Measurements from ENCODE around the gene MED8. TPM values are rescaled to one million over a fixed set of nuclear protein-coding genes. Genes with fewer than 3 reads are reported as not detected.

Gene MED8
- total RNA-seq, 1 donor: 65.9 TPM

DNA sequence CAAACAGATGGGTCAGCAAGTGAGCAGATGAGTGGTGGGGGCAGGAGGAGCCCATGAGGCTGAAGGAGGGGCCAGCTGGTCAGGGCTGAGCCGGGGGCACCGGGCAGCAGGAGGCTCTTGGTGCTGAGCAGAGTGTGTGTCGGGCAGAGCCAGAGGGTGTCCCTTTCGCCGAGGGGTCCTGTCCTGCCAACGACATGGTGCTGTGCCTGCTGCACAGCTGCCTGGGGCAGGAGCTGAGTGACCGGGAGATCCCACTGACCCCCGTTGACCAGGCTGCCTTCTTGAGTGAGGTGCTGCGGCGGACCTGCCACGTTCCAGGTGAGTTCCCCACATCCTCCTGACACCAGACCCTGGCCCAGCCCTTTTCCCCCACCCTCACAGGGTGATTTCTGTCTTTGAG lies 36.6 kb upstream of the MED8 start:
- H3K36me3 ChIP-seq (ENCODE audit: insufficient read depth, low read length): peaks cover 88% of the 10 kb centered on the region

DNA sequence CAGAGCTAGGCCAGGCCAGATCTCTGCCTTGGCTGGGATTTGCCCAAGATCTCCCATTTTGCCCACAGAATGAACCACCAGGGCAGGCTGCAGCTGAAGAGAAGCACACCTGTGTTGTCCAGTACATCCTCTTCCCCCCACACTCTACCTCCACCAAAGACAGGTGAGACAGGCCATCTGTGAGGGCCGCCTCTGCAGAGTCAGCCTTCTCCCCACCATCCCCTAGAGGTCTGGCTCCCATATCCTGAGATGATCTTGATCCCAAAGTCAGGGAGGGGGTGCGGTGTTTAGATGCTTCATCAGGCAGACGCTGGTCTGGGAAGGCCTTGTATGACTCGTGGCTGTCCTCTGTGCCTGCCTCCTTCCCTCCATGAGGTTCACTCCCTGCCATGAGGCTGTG lies 35.4 kb upstream of the MED8 start:
- no peaks in the 10 kb centered on the region for H3K4me1 ChIP-seq (ENCODE audit: insufficient read depth, low read length)
- no peak overlapping the region for H3K4me2 ChIP-seq (ENCODE audit: insufficient read depth, low read length)
- H3K27me3 ChIP-seq (ENCODE audit: insufficient read depth, low read length): no peaks in the 10 kb centered on the region
- TF ChIP-seq, protein P1, sequence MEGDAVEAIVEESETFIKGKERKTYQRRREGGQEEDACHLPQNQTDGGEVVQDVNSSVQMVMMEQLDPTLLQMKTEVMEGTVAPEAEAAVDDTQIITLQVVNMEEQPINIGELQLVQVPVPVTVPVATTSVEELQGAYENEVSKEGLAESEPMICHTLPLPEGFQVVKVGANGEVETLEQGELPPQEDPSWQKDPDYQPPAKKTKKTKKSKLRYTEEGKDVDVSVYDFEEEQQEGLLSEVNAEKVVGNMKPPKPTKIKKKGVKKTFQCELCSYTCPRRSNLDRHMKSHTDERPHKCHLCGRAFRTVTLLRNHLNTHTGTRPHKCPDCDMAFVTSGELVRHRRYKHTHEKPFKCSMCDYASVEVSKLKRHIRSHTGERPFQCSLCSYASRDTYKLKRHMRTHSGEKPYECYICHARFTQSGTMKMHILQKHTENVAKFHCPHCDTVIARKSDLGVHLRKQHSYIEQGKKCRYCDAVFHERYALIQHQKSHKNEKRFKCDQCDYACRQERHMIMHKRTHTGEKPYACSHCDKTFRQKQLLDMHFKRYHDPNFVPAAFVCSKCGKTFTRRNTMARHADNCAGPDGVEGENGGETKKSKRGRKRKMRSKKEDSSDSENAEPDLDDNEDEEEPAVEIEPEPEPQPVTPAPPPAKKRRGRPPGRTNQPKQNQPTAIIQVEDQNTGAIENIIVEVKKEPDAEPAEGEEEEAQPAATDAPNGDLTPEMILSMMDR (IDR thresholded peaks at IDR 0.05; ENCODE audit: extremely low read depth, low read depth, low read length): no peak
- H3K4me3 ChIP-seq (ENCODE audit: insufficient read depth, low read length): no peak overlapping the region
- no peak overlapping the region for H3K27ac ChIP-seq (ENCODE audit: low read depth, low read length)
- no peaks in the 10 kb centered on the region for H3K9me3 ChIP-seq (ENCODE audit: low read depth, low read length)
- H4K20me1 ChIP-seq (ENCODE audit: insufficient read depth, low read length): peaks cover 4% of the 10 kb centered on the region
- H3K36me3 ChIP-seq (ENCODE audit: insufficient read depth, low read length): peaks cover 88% of the 10 kb centered on the region
- no peaks in the 10 kb centered on the region for H3K79me2 ChIP-seq (ENCODE audit: insufficient read depth, low read length)
- DNase-seq (ENCODE audit: insufficient read length, low spot score, missing footprints): peak; percentile 76
- no peak overlapping the region for H2AFZ ChIP-seq (ENCODE audit: low read length)

More for the DNA sequence above, 36.6 kb upstream of the MED8 start:
- H3K27ac ChIP-seq (ENCODE audit: low read depth, low read length): no peak overlapping the region
- H2AFZ ChIP-seq (ENCODE audit: low read length): no peak overlapping the region
- H3K9me3 ChIP-seq (ENCODE audit: low read depth, low read length): no peaks in the 10 kb centered on the region
- peak; percentile 4 for DNase-seq (ENCODE audit: insufficient read length, low spot score, missing footprints)
- no peak overlapping the region for H3K4me2 ChIP-seq (ENCODE audit: insufficient read depth, low read length)
- TF ChIP-seq, protein P1 (IDR thresholded peaks at IDR 0.05; ENCODE audit: extremely low read depth, low read depth, low read length): no peak
- H3K27me3 ChIP-seq (ENCODE audit: insufficient read depth, low read length): no peaks in the 10 kb centered on the region
- no peak overlapping the region for H3K4me3 ChIP-seq (ENCODE audit: insufficient read depth, low read length)
- peaks cover 4% of the 10 kb centered on the region for H4K20me1 ChIP-seq (ENCODE audit: insufficient read depth, low read length)
- H3K79me2 ChIP-seq (ENCODE audit: insufficient read depth, low read length): no peaks in the 10 kb centered on the region
- no peaks in the 10 kb centered on the region for H3K4me1 ChIP-seq (ENCODE audit: insufficient read depth, low read length)

DNA sequence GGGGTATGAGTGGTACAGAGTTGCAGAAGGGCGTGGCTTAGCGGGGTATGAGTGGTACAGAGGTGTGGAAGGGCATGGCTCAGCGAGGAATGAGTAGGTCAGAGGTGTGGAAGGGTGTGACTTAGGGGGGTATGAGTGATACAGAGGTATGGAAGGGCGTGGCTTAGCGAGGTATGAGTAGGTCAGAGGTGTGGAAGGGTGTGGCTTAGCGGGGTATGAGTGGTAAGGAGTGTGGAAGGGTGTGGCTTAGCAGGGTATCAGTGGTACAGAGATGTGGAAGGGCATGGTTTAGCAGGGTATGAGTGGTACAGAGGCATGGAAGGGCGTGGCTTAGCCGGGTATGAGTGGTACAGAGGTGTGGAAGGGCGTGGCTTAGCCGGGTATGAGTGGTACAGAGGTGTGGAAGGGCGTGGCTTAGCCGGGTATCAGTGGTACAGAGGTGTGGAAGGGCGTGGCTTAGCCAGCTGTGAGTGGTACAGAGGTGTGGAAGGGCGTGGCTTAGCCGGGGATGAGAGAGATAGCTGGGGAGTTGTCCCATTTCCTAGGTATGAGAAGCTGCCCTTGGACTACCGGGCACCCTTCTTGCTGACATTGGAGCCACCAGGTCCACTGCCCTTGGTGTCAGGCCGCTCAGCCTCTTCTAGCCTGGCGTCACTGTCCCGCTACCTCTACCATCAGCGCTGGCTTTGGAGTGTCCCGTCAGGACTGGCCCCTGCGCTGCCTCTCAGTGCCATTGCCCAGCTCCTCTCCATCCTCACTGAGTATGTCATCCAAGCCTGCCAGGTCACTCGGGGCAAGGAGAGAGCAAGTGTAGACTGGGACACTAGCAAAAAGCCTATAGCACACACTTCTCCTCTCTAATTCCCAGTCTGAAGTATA lies 34.3 kb upstream of the MED8 start:
- no peak overlapping the region for H3K27ac ChIP-seq (ENCODE audit: low read depth, low read length)
- DNase-seq (ENCODE audit: insufficient read length, low spot score, missing footprints): peak; percentile 13
- TF ChIP-seq, protein P1 (IDR thresholded peaks at IDR 0.05; ENCODE audit: extremely low read depth, low read depth, low read length): no peak
- H3K4me2 ChIP-seq (ENCODE audit: insufficient read depth, low read length): no peak overlapping the region
- no peaks in the 10 kb centered on the region for H3K9me3 ChIP-seq (ENCODE audit: low read depth, low read length)
- H3K4me1 ChIP-seq (ENCODE audit: insufficient read depth, low read length): no peaks in the 10 kb centered on the region
- H2AFZ ChIP-seq (ENCODE audit: low read length): no peak overlapping the region
- H3K4me3 ChIP-seq (ENCODE audit: insufficient read depth, low read length): no peak overlapping the region
- no peaks in the 10 kb centered on the region for H3K27me3 ChIP-seq (ENCODE audit: insufficient read depth, low read length)
- no peaks in the 10 kb centered on the region for H3K79me2 ChIP-seq (ENCODE audit: insufficient read depth, low read length)
- peaks cover 89% of the 10 kb centered on the region for H3K36me3 ChIP-seq (ENCODE audit: insufficient read depth, low read length)
- H4K20me1 ChIP-seq (ENCODE audit: insufficient read depth, low read length): peaks cover 4% of the 10 kb centered on the region

DNA sequence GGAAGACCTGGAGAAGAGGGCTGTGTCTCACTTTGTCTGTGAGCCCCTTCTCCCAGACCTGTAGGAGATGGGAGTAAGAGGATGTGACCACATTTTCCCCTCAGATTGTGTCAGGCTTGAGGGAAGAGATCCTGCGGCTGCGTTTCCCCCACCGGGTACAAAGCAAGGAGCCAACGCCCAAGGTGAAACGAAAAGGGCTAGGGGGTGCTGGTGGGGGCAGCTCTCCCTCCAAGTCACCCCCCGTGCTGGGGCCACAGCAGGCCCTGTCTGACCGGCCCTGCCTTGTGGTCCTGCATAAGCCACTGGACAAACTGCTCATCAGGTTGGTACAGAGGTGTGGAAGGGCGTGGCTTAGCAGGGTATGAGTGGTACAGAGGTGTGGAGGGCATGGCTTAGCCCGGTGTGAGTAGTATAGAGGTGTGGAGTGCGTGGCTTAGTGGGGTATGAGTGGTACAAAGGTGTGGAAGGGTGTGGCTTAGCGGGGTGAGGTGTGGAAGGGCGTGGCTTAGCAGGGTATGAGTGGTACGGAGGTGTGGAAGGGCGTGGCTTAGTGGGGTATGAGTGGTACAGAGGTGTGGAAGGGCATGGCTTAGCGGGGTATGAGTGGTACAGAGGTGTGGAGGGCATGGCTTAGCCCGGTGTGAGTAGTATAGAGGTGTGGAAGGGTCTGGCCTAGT lies 33.5 kb upstream of the MED8 start:
- Histone ChIP-seq H3K4me3 (ENCODE audit: insufficient read depth, low read length) (no peak overlapping the region), H3K36me3 (ENCODE audit: insufficient read depth, low read length) (peaks cover 87% of the 10 kb centered on the region), H3K27ac (ENCODE audit: low read depth, low read length) (no peak overlapping the region), H3K4me2 (ENCODE audit: insufficient read depth, low read length) (no peak overlapping the region), H2AFZ (ENCODE audit: low read length) (no peak overlapping the region), H3K9me3 (ENCODE audit: low read depth, low read length) (no peaks in the 10 kb centered on the region), H3K27me3 (ENCODE audit: insufficient read depth, low read length) (no peaks in the 10 kb centered on the region), H3K79me2 (ENCODE audit: insufficient read depth, low read length) (no peaks in the 10 kb centered on the region), H3K4me1 (ENCODE audit: insufficient read depth, low read length) (no peaks in the 10 kb centered on the region), H4K20me1 (ENCODE audit: insufficient read depth, low read length) (peaks cover 4% of the 10 kb centered on the region)
- TF ChIP-seq, protein P1 (IDR thresholded peaks at IDR 0.05; ENCODE audit: extremely low read depth, low read depth, low read length): no peak
- DNase-seq (ENCODE audit: insufficient read length, low spot score, missing footprints): peak; percentile 5

All from osteoblast (primary cell).